CD4-positive, alpha-beta T cell treated with Interleukin-15 for 1 hour (primary cell): ENCODE measurements around the gene IFI44L.

ENCODE experiments used
- DNase-seq: peaks from one replicate; pipeline ENCODE4 v3.0.0-alpha.2; 2020

IFI44L gene

DNA sequence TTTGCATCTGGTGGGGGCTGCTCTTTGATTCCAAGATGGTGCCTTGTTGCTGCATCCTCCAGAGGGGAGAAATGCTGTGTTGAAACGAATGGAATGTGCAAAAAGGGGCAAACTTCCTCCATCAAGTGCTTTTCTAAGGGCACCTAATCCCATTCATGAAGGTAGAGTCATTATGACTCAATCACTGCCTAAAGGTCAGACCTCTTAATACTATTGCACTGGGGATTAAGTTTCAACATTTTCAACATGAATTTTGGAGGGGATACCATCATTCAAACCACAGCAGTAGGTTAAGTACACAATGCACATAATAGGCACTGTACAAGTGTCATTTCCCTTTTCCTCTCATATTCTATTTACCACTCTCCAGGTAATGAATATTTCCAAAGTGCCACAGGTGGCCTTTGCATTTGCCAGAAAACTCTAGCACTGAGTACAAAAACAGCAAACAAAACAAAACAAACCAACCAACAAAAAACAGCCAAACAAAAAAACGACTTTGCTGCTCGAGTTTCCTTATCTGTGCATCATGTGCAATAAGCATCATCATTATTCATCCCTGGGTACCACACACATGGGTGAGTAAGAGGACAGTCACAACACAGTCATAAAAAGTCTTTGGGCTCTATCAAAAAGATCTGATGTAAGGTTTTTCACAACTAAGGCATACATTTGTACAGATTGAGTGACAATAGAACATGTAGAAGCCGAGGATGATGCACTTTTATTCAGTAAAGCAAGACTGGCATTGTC lies 71.9 kb downstream of the IFI44L start:
- DNase-seq, result no peak
